GM21786 (cell line): ENCODE results near the gene MYO10.
A peak's percentile ranks its signal among the peaks of the same experiment; 100 is the strongest.
"Not testable (repeated sequence)": the region's sequence is repeated elsewhere in the genome, so short reads cannot be mapped to it uniquely, and the experiment has no call there.

ENCODE experiments used
- ATAC-seq: cut with Tn5 transposase; IDR thresholded peaks from one replicate; pipeline ENCODE4 v1.9.1; 2021; ENCODE audit not compliant: unreplicated experiment

MYO10 gene

DNA sequence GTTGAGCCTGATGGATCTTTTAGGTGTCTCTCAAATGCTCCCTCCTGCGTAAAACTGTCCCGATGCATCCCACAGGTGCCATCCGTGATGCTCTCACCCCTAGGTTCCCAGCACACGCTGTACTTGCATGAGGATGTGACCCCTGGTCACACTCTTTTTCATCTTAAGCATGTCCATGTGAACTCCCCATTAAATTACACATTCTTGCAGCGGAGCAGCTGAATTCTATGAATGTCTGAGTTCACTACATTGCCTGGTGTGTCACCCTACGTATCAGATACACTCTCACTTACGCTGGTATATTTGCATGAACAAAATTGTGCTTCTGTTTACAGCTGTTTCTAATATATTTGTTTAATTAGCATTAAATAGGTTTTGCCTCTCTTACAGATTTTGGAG, 214.0 kb downstream of the MYO10 start:
- ATAC-seq = no peak

DNA sequence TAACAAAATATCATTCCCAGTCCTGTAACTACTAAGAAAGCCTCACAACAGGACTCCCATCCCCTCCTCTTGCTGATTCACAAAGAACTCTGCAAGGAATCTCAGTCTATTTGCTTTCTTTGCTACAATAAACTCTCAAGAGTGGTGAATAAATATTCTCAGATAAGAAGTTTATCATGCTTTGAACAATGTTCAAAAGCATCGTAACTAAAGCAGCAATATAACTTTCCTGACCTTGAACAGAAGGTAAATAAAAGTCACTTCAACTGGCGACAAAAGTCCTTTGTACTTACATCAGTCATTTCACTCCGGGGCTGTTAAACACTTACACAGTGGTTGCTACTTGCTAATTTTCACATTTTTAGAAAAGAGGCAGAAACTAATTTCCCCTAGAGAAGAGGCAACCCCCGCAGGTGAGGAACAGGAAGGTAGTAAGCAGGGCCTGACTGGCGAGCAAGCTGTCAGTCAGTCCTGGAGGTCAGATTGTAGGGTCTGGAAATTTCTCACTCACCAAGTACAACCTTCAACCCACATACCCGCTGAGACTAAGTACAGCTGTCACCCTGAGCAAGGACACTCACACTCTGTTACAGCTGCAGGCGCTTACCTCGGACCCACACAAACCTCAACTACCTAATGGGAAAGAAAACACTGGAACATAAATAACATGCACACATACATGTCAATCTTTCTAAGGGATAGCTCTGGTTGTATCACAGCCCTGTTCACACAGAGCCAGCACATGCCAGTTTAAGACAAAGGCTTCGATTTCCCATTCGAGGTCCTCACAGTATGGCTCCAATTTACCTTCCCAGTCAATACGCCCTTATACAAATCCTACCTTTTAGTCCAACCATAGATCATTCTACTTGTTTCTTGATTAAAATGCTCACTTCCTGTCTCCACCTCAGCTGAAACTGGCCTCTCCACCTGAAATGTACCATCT, 214.7 kb downstream of the MYO10 start:
- ATAC-seq = no peak

DNA sequence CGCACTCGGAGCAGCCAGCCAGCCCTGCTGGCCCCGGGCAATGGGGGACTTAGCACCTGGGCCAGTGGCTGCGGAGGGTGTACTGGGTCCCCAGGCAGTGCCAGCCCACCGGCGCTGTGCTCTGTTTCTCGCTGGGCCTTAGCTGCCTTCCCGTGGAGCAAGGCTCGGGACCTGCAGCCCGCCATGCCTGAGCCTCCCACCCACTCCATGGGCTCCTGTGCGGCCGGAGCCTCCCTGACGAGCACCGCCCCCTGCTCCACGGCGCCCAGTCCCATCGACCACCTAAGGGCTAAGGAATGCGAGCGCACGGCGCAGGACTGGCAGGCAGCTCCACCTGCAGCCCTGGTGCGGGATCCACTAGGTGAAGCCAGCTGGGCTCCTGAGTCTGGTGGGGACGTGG, 218.1 kb downstream of the MYO10 start:
- ATAC-seq = not testable (repeated sequence)

DNA sequence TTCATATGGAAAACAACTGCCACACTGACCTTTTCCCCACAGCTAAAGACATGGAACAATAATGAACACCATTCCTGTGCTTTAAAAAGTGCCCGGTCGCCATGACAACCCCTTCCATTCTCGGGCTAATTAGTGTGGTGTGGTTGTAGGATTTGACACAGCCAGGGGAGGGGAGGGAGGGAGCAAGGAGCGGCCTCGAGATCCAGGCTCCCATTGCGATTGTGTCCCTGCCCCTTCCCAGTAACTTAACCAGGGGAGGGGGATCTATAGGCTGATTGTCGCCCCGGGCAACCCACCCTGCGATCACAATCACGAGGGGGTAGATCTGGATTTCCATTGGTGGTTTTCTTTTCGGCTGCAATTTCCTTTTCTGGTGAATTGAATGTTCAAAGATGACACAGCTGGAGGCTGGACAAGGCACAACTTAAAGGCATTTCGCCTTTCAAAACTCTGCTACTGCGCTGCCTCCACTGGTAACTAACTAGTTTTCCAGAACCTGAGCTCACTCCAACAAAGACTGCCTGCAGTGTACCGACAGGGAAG, 222.6 kb downstream of the MYO10 start:
- no peak for ATAC-seq

DNA sequence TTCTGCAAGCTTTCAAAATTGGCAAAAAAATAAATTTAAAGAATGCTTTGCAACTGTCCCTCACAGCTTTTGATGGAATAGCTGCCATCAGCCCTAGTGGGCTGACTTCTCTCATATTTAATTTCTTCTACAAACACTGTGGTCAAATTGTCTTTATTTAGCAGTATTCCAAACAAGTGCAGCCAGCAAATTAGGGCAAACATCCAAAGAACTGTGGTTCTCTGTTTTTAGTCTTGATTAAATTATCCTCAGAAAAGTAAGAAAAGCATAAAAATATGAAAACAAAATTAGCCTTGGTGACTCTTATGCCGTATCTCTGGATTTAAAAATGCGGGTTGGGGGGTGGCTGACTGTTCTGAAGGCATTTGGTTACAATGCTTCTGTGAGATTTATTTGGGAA, 223.5 kb downstream of the MYO10 start:
- ATAC-seq = no peak

DNA sequence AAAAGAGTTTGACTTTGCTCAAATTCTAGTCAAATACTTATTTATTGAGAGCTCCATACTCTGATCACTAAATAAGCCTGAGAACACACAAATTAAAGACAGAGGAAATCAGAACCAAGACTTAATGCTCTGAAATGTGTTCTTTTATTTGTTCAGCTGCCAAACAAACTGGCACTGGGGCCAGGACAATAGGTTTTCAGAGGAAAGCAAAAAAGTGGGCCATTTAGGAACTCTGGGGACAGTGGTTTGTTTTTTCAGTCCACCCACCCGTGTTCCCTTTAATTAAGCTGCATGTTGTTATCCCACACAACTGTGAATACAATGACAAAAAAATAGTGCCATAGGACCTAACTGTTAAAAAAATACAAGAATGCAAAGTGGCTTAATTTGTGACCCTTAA, 223.9 kb downstream of the MYO10 start:
- no peak for ATAC-seq

DNA sequence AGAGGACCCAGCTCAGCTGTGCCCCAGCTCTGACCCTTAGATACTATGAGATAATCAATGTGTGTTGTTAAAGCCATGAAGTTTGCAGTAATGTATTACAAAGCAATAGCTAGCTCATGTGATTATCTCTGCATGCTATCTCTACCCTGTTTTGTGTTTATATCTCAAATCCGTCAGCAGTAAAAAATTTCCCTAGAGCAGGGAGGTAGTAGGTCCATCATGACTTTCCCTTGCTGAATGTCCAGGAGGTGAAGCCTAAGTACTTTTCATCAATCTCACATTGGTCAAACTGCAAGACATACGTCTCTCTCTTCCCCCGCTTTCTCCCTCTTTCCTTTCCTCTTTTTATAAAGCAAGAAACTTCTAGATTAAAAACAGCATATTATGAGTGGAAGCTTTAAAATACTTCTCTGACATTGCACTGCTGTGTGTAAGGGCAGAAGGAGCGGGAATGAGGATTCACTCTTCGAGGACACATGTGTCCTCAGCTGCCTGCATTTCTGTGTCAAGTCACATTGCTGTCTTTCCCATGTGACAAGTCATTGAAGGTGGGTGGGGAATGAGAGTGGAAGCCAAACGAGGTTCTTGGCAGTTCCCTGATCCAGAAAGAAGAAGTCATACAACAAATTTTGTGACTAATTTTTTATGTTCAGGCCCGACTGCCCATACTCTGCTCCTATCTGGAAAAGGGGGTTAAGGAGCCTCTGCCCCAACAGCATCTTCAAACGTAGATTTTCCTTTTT, 226.2 kb downstream of the MYO10 start:
- no peak for ATAC-seq

DNA sequence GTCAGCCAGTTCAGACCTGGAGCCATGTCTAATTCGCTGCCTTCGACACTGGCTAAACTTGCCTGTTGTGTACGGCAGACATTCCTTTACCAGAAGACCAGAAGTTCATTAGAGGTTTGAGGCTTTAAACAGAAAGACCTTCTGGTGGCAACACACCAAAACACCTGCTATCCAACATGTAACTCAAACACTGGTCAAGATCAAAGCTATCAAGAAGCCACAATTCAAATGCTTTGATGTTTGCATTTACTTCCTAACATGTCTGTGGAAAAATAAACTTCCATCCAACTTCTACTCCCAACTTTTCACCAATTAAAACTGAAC, 228.3 kb downstream of the MYO10 start:
- ATAC-seq = no peak

DNA sequence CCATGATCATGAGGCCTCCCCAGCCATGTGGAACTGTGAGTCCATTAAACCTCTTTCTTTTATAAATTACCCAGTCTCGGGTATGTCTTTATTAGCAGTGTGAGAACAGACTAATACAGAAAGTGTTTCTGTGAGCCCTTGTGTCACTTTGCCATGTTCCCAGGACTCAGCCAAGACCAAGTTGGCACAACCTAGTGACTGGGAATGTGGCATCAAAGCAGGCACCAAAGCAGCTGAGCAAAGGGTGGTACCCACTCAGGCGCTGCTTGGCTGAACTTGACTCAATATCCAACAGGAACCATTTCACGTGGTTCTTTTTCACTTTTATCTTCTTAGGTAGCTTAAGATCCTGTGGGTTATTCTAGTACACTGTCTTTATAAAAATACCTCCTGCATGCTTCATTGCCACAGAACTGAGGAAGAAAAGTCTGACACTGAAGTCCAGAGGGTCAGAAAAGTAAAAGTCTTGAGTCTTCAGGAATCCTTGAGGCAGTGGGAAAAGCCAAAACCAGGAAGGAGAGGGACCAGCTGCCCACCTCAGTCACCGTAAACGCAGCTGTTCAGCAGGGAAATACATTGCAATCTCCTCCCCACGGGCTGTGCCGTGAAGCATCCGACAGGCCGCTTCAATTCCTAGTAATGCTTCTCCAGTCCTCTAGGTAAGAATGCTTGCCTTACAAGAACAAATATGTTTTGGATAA, 228.8 kb downstream of the MYO10 start:
- no peak for ATAC-seq

DNA sequence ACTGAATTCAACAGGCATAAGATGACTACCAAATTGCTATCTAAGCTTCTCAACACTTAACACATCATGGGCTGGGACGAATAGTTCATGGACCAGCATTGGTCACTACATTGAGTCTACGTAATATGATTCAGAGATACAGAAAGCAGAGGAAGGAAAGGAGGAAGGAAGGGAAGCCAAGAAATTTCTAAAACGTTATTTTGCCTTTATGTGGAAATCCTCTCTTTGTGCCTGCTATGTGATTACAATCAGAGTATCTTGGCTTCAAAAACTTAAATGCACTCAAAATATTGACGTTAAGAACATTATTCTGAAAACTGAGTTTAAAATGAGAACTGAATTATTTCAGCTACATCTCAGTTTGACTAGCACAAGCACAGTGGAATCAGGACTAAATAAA, 231.1 kb downstream of the MYO10 start:
- ATAC-seq = no peak

DNA sequence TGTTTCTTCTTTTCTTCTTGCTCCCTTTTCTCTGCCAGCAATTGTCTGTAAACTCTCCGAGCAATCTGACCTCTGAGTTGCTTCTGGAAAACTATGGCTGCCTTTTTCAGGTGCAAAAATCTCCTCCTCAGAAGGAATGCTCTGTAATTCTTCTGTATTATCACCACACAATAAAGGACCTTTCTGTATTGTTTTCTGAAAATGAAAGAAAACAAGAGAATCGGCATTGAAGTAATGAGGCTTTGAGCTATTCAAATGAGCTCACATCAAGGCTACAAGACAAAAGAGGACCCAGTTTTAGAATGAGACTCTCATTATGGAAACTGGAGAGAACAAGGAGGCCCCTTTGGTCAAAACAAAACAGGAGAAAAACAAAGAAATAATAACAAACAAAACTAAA, 233.1 kb downstream of the MYO10 start:
- ATAC-seq = no peak

DNA sequence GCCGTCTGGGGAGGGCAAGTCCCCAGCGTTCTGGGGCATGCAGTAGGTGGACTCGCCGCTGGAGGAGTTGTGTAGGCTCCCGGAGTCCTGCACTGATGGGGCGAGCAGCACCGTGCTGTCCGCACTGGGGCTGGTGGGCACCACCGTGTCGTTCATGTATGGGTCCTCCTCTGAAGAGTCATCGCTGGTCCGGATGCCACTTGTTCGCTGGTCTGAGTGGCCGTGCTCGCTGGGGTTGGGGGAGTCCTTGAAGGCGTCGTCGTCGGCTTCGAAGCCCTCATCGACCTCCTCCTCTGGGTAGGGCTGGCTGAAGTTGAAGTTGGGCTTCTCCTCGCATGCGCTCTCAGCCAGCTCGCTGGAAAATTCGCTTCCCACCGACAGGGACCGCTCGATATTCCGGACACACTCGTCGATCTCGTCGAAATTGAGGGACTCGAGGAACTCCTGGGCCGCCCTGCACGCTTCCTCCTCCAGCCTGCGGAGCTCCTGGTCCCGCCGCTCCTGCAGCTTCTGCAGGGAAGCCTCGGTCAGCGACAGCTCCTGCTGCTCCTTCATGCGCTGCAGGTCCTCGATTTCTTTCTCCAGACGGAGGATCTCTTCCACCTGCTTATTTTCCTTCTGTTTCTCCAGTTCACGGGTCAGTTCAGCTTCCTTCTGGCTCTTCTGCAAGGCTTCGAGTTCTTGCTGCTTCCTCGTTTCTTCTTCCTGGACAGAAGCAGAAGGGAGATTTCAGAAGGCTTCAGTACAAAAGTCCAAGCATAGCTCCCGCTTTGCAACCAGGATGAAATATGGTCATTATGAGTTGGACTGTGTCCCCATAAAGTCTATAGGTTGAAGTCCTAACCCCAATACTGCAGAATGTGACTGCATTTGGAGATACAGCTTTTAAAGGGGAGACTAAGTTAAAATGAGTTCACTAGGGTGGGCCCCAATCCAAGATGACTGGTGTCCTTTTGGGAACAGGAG, 234.7 kb downstream of the MYO10 start:
- ATAC-seq = no peak

DNA sequence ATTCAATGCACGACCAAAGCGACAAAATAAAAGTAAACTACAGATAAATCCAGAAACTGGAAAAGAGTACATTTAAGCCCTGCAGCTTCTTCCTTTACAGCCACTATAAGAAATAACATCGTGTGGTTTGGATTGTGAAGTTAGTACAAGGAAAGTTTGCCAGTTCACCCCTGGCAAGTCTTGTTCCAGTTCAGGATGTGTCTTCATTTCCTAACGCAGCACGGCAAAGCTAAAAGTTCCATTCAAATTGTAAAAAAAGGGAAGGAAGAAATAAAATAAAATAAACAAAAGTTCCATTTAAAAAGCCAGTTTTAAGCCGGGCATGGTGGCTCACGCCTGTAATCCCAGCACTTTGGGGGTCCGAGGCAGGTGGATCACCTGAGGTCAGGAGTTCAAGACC, 236.0 kb downstream of the MYO10 start:
- no peak for ATAC-seq

DNA sequence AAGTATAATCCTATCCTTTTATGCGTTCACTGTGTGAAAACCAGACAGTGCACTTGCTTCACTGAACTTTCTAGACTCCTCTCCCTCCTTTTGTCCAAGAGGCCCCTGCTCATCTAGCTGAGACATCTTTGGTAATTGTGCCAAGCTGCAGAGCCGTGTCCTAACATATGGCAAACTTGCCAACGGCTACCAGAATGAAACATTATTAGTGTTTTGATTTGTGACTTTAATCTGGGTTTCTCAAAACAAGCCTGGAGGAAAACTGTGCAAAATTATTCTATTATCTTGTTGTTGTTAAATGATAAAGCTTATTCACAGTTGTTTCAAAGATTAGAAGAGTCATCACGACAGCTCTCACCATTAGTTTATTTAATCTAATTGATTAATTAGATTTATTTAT, 240.3 kb downstream of the MYO10 start:
- ATAC-seq = no peak

DNA sequence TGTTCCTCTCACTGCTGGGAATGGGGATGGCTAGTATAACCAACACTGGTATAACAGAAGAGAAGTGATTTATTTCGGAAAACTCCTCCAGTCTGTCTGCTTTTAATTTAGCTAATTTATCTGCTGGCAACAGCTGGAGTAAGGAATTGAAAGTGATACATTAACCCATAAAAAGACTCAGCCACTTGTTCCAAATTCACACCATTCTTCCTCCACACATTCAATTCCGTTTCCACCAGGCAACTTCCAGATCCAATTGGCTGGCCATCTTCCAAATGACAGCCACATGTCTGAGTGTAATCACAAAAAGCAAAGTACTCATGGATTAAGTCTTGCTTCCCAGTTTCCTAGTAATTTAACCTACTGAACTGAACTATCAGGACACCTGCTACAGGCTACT, 242.2 kb downstream of the MYO10 start:
- no peak for ATAC-seq

DNA sequence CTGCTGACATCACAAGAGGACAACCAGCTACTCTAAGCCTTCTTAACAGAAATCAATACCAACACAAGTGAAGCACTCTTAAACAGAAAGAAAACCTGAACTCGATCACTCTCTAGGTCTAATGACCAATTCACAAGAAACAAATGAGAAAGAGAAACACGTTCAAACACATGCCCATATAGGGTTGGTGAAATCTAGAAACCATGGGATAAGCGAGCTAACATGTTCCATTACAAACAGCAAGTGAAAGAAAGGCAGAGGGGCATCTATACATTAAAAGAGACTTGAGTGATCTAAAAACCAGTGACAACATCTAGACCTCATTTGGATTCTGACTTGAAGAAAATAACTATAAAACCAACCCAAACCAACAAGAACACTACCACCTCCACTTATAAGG, 244.4 kb downstream of the MYO10 start:
- ATAC-seq = no peak

DNA sequence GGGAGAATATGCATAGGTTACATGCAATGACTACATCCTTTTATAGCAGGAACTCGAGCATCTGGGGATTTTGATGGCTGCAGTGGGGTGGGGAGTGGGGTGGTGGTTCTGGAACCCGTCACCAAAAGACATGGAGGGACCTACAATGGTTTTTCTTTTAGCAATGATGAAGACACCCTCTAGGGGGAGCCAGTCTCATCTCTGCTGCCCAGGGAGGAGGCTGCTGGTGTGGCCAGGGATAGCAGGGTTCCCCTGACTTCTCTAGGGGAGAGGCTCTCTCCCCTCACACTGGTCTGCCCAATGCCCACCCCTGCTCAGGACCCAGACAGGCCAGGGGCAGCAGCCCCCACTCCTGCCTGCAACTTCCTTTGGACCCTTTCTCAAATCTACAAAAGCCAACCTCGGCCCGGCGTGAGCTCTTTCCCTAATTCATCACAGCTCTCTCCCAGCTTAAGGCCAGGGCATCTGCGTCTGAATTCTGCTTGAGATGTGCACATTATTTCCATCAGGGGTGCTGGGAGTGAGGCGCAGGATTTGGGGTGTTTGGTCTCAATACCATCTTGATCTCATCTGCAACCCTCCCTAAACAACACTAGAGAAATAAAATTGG, 245.7 kb downstream of the MYO10 start:
- peak; percentile 72 for ATAC-seq

DNA sequence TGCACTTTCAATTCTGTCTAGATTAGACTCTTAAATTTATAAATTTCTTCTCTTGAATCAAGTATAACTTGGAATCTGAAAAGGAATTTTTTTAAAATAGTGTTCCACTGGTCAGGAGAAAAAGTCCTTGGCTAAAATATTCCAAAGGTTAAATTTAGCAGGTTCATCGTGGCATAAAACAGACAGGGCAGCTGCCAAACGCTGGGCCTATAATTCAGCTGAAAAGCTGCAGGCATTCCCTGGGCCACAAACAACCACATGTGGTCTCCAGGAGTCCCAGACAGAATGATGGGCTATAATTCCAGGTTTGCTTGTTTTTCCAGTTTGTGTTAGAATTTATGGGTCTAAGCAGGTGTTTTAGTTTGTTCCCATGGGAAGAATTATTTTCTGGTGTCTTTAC, 248.2 kb downstream of the MYO10 start:
- no peak for ATAC-seq

DNA sequence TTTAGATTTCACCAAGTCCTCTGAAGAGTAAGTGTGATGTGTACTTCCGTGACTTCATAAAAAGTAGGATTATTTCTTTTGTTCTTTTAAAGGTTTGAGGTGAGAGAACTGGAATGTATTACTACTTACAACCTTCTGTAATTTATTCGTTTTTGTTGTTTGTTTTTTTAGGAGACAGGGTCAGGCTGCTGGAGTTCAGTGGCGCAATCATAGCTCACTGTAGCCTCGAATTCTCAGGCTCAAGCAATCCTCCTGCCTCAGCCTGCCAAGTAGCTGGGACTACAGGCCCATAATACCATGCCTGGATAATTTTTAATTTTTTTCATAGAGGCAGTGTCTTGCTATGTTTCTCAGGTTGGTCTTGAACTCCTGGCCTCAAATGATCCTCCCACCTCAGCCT, 251.0 kb downstream of the MYO10 start:
- no peak for ATAC-seq

DNA sequence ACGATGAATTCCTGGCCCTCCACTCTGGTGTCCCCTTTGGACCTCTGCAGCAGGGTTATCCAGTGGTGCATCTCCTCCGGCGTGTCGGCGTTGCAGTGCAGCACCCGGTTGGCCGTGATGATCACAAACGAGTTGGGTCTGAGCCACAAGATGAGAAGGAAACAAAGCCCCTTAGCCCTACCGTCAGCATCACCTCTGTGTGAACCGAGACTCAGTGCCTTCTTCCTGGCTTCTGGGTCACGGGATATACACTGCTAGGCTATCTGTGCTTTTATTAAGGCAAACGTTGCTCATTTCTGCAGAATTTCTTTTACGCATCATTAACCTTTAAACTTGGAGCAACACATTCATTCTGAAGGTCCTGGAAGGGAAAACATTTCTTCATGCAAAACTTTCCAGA, 254.2 kb downstream of the MYO10 start:
- no peak for ATAC-seq
